ENCODE results near the gene ABO. TPM values are rescaled to one million over a fixed set of nuclear protein-coding genes. Genes with fewer than 3 reads are reported as not detected.

Gene ABO
- total RNA-seq, 1 donor from 2014 or later: 4.8 TPM

DNA sequence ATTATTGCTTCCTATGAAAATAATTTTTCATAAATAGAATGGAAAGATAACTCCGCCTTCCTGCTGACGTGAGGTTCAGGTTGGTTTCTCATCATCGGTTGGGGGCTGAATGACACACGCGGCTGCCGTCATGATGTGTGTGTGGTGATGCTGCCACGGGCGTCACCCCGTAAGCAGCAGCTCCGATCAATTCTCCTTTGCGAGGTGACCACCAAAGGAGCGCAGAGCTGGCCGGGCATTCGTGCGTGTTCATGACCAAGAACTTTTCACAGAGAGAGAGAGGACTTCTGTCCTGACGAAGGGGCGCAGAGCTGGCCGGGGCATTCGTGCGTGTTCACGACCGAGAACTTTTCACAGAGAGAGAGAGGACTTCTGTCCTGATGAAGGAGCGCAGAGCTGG, 30.7 kb upstream of the ABO start:
- Histone ChIP-seq H3K4me1 (no peaks in the 10 kb centered on the region), H3K4me3 (no peak overlapping the region), H3K27ac (no peak overlapping the region), H3K36me3 (no peaks in the 10 kb centered on the region), H3K9me3 (no peaks in the 10 kb centered on the region), H3K27me3 (no peaks in the 10 kb centered on the region)
- intact Hi-C loops (cut with DNase I): no loop called here
- TF ChIP-seq, protein P1, sequence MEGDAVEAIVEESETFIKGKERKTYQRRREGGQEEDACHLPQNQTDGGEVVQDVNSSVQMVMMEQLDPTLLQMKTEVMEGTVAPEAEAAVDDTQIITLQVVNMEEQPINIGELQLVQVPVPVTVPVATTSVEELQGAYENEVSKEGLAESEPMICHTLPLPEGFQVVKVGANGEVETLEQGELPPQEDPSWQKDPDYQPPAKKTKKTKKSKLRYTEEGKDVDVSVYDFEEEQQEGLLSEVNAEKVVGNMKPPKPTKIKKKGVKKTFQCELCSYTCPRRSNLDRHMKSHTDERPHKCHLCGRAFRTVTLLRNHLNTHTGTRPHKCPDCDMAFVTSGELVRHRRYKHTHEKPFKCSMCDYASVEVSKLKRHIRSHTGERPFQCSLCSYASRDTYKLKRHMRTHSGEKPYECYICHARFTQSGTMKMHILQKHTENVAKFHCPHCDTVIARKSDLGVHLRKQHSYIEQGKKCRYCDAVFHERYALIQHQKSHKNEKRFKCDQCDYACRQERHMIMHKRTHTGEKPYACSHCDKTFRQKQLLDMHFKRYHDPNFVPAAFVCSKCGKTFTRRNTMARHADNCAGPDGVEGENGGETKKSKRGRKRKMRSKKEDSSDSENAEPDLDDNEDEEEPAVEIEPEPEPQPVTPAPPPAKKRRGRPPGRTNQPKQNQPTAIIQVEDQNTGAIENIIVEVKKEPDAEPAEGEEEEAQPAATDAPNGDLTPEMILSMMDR (IDR thresholded peaks at IDR 0.05): no peak
- DNase-seq (ENCODE audit: low spot score in 2 of 2): no peak

DNA sequence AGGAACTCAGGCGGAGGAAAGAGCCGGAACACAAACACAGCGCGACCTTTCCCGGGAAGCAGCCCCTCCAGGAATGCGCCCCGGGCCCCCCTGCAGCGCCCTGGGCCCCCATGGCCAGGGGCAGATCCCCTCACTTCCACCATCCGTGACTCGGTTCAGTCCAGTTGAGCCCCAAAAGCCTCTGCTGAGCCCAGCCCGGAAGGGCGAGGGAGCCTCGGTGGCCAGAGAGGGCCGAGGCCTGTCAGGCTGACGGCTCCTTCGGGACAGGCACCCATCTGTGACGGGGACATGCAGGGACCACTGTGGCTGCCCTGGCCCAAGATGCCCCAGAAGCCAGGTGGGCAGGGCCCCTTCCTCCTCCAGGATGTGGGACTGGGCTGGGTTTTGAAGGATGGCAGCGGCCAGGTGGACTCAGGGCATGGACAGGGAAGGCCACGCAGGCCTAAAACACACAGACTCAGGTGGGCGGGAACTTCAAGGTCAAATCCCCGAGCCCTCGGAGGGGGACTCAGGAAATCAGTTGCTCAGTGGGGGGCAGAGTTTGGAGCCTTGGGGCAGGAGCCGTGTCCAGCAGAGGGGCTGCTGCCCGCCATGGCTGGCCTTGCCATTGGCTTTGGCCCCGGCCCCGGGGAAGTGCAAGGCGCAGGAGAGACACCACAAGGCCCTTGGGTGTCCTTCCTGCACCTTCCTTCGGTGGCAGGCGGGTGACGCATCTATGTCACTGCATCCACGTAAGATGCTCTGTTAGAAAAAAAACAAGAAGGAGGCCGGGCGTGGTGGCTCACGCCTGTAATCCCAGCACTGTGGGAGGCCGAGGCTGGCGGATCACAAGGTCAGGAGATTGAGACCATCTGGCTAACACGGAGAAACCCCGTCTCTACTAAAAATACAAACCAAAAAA, 29.7 kb upstream of the ABO start:
- intact Hi-C loops (cut with DNase I): no loop called here
- Histone ChIP-seq H3K27me3 (no peaks in the 10 kb centered on the region), H3K9me3 (no peaks in the 10 kb centered on the region), H3K4me1 (no peaks in the 10 kb centered on the region), H3K4me3 (no peak overlapping the region), H3K27ac (no peak overlapping the region), H3K36me3 (no peaks in the 10 kb centered on the region)
- TF ChIP-seq, protein P1 (IDR thresholded peaks at IDR 0.05): no peak
- DNase-seq (ENCODE audit: low spot score in 2 of 2): peak in 1 of 2 donors; percentile 43

DNA sequence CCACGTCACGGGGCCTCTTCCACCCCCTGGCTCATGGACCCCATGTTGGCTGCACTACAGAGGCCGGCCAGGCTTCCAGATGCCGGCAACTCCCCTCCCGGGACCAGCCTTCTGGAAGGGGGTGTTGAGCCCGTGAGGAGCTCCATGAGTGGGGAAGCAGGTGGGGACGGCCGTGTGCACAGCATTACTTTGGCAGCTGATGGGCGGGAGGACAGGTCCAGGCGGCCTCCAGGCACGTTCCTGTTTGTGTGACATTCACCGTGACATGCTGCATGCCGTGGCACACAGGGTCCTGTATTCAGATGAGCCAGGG, 29.1 kb upstream of the ABO start:
- Histone ChIP-seq H3K36me3 (no peaks in the 10 kb centered on the region), H3K4me1 (no peaks in the 10 kb centered on the region), H3K4me3 (no peak overlapping the region), H3K27ac (no peak overlapping the region), H3K9me3 (no peaks in the 10 kb centered on the region), H3K27me3 (no peaks in the 10 kb centered on the region)
- TF ChIP-seq, protein P1 (IDR thresholded peaks at IDR 0.05): no peak
- intact Hi-C loops (cut with DNase I): no loop called here
- DNase-seq (ENCODE audit: low spot score in 2 of 2): no peak

DNA sequence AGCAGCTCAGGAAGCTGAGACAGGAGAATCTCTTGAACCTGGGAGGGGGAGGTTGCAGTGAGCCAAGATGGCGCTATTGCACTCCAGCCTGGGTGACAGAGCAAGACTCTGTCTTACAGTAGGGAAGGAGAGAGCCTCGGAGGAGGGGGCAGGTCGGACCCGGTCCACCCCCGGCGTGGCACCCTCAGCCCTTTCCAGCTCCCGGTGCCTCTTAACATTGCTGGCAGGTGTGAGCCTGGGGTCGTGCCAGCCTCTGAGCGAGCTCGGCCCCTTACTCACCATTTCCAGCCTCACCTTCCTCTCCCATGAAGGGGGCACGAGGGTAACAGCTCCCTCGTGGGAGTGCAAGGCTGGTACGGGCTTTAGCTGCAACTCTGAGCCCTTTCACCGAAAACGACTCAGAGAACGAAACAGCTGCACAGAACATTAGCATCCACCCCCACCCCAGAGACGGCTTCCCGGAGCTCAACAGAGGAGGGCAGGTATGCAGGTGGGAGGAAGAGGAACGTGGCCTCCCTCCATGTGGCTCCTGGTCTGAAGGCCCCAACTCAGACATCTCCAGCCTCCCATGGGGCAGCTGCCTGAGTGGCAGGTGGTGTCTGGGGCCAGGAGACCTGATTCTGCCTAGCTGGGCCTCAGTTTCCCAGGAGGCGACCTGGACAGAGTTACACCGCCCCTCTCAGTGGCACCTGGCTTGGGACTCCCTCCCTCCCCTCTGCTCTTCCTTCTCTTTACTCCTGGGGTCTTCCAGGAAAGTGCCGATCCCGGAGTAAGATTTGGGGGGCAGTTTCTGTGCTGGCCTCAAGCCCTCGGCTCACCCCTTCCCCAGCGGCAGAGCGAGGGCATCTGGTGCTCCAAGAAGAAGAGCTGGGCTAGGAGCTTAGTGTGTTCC, 28.5 kb upstream of the ABO start:
- no peak for DNase-seq (ENCODE audit: low spot score in 2 of 2)

More for the DNA sequence above, 28.5 kb upstream of the ABO start:
- TF ChIP-seq, protein P1 (IDR thresholded peaks at IDR 0.05): no peak
- Histone ChIP-seq H3K4me1 (no peaks in the 10 kb centered on the region), H3K4me3 (no peak overlapping the region), H3K9me3 (no peaks in the 10 kb centered on the region), H3K27ac (no peak overlapping the region), H3K36me3 (no peaks in the 10 kb centered on the region), H3K27me3 (no peaks in the 10 kb centered on the region)
- intact Hi-C loops (cut with DNase I): no loop called here

Data from ascending aorta (tissue), 2 donors.